Liver (tissue), 9 donors: Measurements from ENCODE around the gene FAM83E. TPM values are rescaled to one million over a fixed set of nuclear protein-coding genes. Genes with fewer than 3 reads are reported as not detected.
A peak's percentile ranks its signal among the peaks of the same experiment; 100 is the strongest.

Experiments used
- DNase-seq: peaks from one replicate; pipeline ENCODE4 v3.0.0-alpha.2; 2017; ENCODE audit warnings: low spot score
- H3K27ac ChIP-seq, 2 donors: one replicate each; pipeline ENCODE4 v1.7.0; 2013; ENCODE audit warnings: inconsistent platforms in 2 of 2, low read length in 2 of 2, control low read depth in 1 of 2, low read depth in 1 of 2, mild to moderate bottlenecking in 1 of 2
- H3K27me3 ChIP-seq, 4 donors: one replicate each; pipeline versions ENCODE4 v1.6.1 to v1.7.0; 2013; ENCODE audit warnings: low read length in 3 of 4, inconsistent platforms in 1 of 4, mild to moderate bottlenecking in 1 of 4, moderate library complexity in 1 of 4; ENCODE audit not compliant: control insufficient read depth in 4 of 4, insufficient read depth in 4 of 4
- H3K36me3 ChIP-seq, 4 donors: one replicate each; pipeline versions ENCODE4 v1.6.1 to v1.7.0; 2013; ENCODE audit warnings: low read length in 3 of 4, mild to moderate bottlenecking in 3 of 4, low read depth in 1 of 4, moderate library complexity in 1 of 4; ENCODE audit not compliant: control insufficient read depth in 4 of 4, insufficient read depth in 3 of 4
- H3K4me1 ChIP-seq, 4 donors: one replicate each; pipeline versions ENCODE4 v1.6.1 to v1.7.0; 2013; ENCODE audit warnings: low read length in 3 of 4, mild to moderate bottlenecking in 3 of 4, moderate library complexity in 1 of 4; ENCODE audit not compliant: control insufficient read depth in 4 of 4, insufficient read depth in 4 of 4
- H3K4me3 ChIP-seq, 3 donors: one replicate each; pipeline versions ENCODE4 v1.6.1 to v1.7.0; 2013; ENCODE audit warnings: low read length in 3 of 3, control low read depth in 1 of 3, low read depth in 1 of 3, mild to moderate bottlenecking in 1 of 3
- H3K9ac ChIP-seq, 2 donors: one replicate each; pipeline ENCODE4 v1.7.0; 2013; ENCODE audit warnings: low read length in 2 of 2, mild to moderate bottlenecking in 2 of 2, moderate library complexity in 2 of 2, control low read depth in 1 of 2, low read depth in 1 of 2
- H3K9me3 ChIP-seq, 4 donors: one replicate each; pipeline versions ENCODE4 v1.6.1 to v1.7.0; 2013; ENCODE audit warnings: low read length in 3 of 4; ENCODE audit not compliant: control insufficient read depth in 4 of 4
- FOXA1 ChIP-seq: IDR thresholded peaks from 2 replicates; pipeline ENCODE4 v1.6.1; 2016; ENCODE audit warnings: antibody characterized with exemption
- FOXA2 ChIP-seq: IDR thresholded peaks from 2 replicates; pipeline ENCODE4 v1.6.1; 2016; ENCODE audit warnings: antibody characterized with exemption
- GABPA ChIP-seq, 2 donors: IDR thresholded peaks in 1 of 2; conservative IDR thresholded peaks in 1 of 2; 2 replicates each; pipeline ENCODE4 v1.6.1; 2016; ENCODE audit warnings: antibody characterized with exemption in 2 of 2, mild to moderate bottlenecking in 1 of 2, moderate library complexity in 1 of 2
- HNF4A ChIP-seq, 2 donors: conservative IDR thresholded peaks; 2 replicates each; pipeline ENCODE4 v1.6.1; 2016; ENCODE audit warnings: antibody characterized with exemption in 2 of 2, mild to moderate bottlenecking in 2 of 2
- HNF4G ChIP-seq: IDR thresholded peaks from 2 replicates; pipeline ENCODE4 v1.6.1; 2016; ENCODE audit warnings: antibody characterized with exemption
- JUND ChIP-seq, 2 donors: IDR thresholded peaks; 2 replicates each; pipeline ENCODE4 v1.6.1; 2016; ENCODE audit warnings: antibody characterized with exemption in 2 of 2
- NR2F2 ChIP-seq: IDR thresholded peaks from 2 replicates; pipeline ENCODE4 v1.6.1; 2016; ENCODE audit warnings: antibody characterized with exemption
- RXRA ChIP-seq, 2 donors: IDR thresholded peaks; 2 replicates each; pipeline ENCODE4 v1.6.1; 2017 to 2018; ENCODE audit warnings: antibody characterized with exemption in 2 of 2, mild to moderate bottlenecking in 1 of 2
- SP1 ChIP-seq: IDR thresholded peaks from 2 replicates; pipeline ENCODE4 v1.6.1; 2018; ENCODE audit warnings: antibody characterized with exemption, mild to moderate bottlenecking
- TAF1 ChIP-seq: conservative IDR thresholded peaks from 2 replicates; pipeline ENCODE4 v1.6.1; 2016; ENCODE audit warnings: antibody characterized with exemption, mild to moderate bottlenecking
- YY1 ChIP-seq: IDR thresholded peaks from 2 replicates; pipeline ENCODE4 v1.6.1; 2016; ENCODE audit warnings: antibody characterized with exemption, mild to moderate bottlenecking
- WGBS: extraction: QIAGEN DNeasy Blood & Tissue Kit; methylation state at CpG from one replicate; pipeline ENCODE4 v1.1.7; 2013; 5-methylcytosine and 5-hydroxymethylcytosine counted together
- polyA plus RNA-seq, 2 donors: library from polyadenylated mRNA; stranded (reverse) in 1 of 2; unstranded in 1 of 2; fragments of 200-250 nt in 1 of 2; fragments of >200 nt in 1 of 2; fragmentation: Nextera tagmentation in 1 of 2; extraction: Ambion mirVana in 1 of 2; gene quantifications; one replicate each; pipeline versions ENCODE4 v1.2.1 to v1.2.3, GENCODE V29; 2013 to 2015
- total RNA-seq, 2 donors: library from RNA; depleted of rRNA; stranded (reverse); fragments of >200 nt; gene quantifications; one replicate each; pipeline ENCODE4 v1.2.3, GENCODE V29; 2014
- TF ChIP-seq, protein P1 (sequence below): IDR thresholded peaks from 2 replicates; pipeline ENCODE4 v1.6.1; 2016; ENCODE audit warnings: antibody characterized with exemption
- TF ChIP-seq, protein P2 (sequence below): IDR thresholded peaks from 2 replicates; pipeline ENCODE4 v1.6.1; 2016; ENCODE audit warnings: antibody characterized with exemption
- TF ChIP-seq, protein P3 (sequence below): IDR thresholded peaks from 2 replicates; pipeline ENCODE4 v1.6.1; 2016; ENCODE audit warnings: antibody characterized with exemption
- TF ChIP-seq, protein P4 (sequence below): IDR thresholded peaks from 2 replicates; pipeline ENCODE4 v1.6.1; 2016; ENCODE audit warnings: antibody characterized with exemption, mild to moderate bottlenecking
- donor health status: healthy.
- donor health status: healthy.
- donor health status: healthy.
- donor health status: healthy.
- donor health status: healthy.

FAM83E gene
- total and polyA plus RNA-seq, 4 donors = 0.20 to 0.42 (median 0.33) TPM; not detected in 1

DNA sequence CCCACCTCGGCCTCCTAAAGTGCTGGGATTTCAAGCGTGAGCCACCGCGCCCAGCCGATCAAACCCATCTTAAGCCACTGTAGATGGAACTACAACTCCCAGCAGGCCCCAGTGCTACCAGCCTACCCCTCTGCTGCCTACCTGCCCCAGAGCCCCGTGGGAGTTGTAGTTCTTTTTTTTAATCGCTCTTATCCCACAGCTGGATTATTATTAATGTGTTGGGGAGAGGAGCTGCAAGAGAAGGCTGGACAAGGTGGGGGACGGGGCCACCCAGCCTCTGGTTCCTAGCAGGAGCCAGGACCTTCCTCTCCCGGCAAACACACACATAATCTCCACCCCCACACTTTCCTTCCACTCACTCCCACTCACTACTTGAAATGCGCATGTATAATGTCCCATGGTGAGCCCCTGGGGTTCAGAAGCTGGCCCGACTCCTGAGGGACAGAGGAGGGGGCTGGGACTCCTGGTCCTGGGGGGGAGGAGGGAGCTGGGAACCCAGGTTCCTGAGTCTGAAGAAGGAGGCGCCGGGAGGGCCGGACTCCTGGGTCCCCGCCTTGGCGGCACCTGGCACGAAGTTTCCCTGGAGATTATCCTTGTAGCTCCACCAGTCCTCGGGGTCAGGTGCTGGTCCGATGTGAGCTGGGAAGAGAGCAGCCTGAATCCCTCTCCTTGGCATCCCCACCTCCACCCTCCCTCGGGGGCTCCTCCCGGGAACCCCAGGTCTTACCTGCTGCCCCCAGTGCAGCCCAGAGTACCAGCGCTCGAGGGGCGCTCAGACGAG is 30.2 kb upstream of the FAM83E start:
- no peaks in the 10 kb centered on the region for H3K9me3 ChIP-seq
- no peaks in the 10 kb centered on the region for H3K27me3 ChIP-seq
- 13% methylated on average over 25 of the region's 25 CpGs for WGBS
- H3K4me3 ChIP-seq = no peak overlapping the region
- H3K9ac ChIP-seq = peak overlapping the region; percentile 32 to 34
- H3K27ac ChIP-seq = peak overlapping the region; percentile 64 to 82
- H3K4me1 ChIP-seq = peaks cover 2 to 21% (median 12%) of the 10 kb centered on the region in 4 donors
- no peaks in the 10 kb centered on the region for H3K36me3 ChIP-seq
- TF ChIP-seq HNF4G = no peak
- peak; percentile 74 for DNase-seq

DNA sequence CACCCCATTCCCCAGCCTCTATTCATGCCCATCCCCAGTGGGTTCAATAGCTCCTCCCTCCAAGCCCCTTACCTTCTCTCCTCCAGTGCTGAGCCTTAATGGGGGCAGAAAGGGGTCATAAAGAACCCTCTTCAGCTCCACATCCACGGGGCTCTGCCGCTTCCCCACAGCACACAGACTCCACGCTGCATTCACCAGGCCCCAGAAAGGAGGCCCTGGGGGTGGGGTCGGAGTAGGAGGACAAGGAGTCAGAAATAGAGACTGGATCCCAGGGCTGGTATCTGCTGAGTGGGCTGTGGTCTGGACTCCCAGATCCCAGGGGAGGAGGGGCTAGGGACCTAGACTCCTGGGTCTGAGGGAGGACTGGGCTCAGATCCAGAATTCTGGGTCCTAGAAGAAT is 29.5 kb upstream of the FAM83E start:
- H3K27ac ChIP-seq = no peak overlapping the region
- H3K4me1 ChIP-seq = peaks cover 2 to 21% (median 12%) of the 10 kb centered on the region in 4 donors
- no peak overlapping the region for H3K9ac ChIP-seq
- TF ChIP-seq, protein P1, sequence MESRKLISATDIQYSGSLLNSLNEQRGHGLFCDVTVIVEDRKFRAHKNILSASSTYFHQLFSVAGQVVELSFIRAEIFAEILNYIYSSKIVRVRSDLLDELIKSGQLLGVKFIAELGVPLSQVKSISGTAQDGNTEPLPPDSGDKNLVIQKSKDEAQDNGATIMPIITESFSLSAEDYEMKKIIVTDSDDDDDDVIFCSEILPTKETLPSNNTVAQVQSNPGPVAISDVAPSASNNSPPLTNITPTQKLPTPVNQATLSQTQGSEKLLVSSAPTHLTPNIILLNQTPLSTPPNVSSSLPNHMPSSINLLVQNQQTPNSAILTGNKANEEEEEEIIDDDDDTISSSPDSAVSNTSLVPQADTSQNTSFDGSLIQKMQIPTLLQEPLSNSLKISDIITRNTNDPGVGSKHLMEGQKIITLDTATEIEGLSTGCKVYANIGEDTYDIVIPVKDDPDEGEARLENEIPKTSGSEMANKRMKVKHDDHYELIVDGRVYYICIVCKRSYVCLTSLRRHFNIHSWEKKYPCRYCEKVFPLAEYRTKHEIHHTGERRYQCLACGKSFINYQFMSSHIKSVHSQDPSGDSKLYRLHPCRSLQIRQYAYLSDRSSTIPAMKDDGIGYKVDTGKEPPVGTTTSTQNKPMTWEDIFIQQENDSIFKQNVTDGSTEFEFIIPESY = no peak
- TF ChIP-seq FOXA1 (no peak), NR2F2 (no peak), FOXA2 (no peak), TAF1 (no peak)
- DNase-seq = no peak
- no peaks in the 10 kb centered on the region for H3K36me3 ChIP-seq
- no peak overlapping the region for H3K4me3 ChIP-seq
- H3K27me3 ChIP-seq = no peaks in the 10 kb centered on the region
- WGBS = 79% methylated on average over 4 of the region's 4 CpGs
- H3K9me3 ChIP-seq = no peaks in the 10 kb centered on the region

DNA sequence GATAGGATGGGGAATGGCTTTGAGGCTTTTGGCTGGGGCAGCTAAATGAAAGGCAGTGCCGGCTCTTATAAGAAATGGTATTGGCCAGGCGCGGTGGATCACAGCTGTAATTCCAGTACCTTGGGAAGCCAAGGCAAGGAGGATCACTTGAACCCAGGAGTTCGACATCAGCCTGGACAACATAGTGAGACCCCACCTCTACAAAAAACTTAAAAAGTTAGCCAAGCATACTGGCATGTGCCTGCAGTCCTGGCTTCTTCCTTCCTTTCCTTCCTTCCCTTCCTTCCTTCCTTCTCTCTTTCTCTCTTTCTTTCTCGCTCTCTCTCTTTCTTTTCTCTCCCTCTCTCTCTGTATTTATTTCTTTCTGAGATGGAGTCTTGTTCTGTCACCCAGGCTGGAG is 28.0 kb upstream of the FAM83E start:
- no peak for DNase-seq
- TF ChIP-seq, protein P2, sequence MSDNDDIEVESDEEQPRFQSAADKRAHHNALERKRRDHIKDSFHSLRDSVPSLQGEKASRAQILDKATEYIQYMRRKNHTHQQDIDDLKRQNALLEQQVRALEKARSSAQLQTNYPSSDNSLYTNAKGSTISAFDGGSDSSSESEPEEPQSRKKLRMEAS = no peak
- no peak for TF ChIP-seq RXRA (IDR thresholded peaks at IDR 0.05)
- TF ChIP-seq FOXA1 = no peak
- TF ChIP-seq, protein P3, sequence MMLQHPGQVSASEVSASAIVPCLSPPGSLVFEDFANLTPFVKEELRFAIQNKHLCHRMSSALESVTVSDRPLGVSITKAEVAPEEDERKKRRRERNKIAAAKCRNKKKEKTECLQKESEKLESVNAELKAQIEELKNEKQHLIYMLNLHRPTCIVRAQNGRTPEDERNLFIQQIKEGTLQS = no peak
- no peak for TF ChIP-seq HNF4G
- no peak for TF ChIP-seq HNF4A (conservative IDR thresholded peaks at IDR 0.05)
- TF ChIP-seq YY1 = no peak
- TF ChIP-seq, protein P4, sequence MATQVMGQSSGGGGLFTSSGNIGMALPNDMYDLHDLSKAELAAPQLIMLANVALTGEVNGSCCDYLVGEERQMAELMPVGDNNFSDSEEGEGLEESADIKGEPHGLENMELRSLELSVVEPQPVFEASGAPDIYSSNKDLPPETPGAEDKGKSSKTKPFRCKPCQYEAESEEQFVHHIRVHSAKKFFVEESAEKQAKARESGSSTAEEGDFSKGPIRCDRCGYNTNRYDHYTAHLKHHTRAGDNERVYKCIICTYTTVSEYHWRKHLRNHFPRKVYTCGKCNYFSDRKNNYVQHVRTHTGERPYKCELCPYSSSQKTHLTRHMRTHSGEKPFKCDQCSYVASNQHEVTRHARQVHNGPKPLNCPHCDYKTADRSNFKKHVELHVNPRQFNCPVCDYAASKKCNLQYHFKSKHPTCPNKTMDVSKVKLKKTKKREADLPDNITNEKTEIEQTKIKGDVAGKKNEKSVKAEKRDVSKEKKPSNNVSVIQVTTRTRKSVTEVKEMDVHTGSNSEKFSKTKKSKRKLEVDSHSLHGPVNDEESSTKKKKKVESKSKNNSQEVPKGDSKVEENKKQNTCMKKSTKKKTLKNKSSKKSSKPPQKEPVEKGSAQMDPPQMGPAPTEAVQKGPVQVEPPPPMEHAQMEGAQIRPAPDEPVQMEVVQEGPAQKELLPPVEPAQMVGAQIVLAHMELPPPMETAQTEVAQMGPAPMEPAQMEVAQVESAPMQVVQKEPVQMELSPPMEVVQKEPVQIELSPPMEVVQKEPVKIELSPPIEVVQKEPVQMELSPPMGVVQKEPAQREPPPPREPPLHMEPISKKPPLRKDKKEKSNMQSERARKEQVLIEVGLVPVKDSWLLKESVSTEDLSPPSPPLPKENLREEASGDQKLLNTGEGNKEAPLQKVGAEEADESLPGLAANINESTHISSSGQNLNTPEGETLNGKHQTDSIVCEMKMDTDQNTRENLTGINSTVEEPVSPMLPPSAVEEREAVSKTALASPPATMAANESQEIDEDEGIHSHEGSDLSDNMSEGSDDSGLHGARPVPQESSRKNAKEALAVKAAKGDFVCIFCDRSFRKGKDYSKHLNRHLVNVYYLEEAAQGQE = no peak
- TF ChIP-seq GABPA (IDR thresholded peaks at IDR 0.05 in 1 of 2, conservative IDR thresholded peaks at IDR 0.05 in 1 of 2) = no peak
- TF ChIP-seq, protein P1 = no peak
- TF ChIP-seq JUND (IDR thresholded peaks at IDR 0.05) = no peak
- no peak for TF ChIP-seq FOXA2
- TF ChIP-seq NR2F2 = no peak
- TF ChIP-seq SP1 = no peak
- no peak overlapping the region for H3K27ac ChIP-seq
- no peaks in the 10 kb centered on the region for H3K27me3 ChIP-seq
- no peaks in the 10 kb centered on the region for H3K9me3 ChIP-seq
- no peak overlapping the region for H3K4me3 ChIP-seq
- H3K4me1 ChIP-seq = peaks cover 2 to 28% (median 18%) of the 10 kb centered on the region in 4 donors
- H3K9ac ChIP-seq = no peak overlapping the region
- no peaks in the 10 kb centered on the region for H3K36me3 ChIP-seq
- 89% methylated on average over 5 of the region's 5 CpGs for WGBS
